GM10266 (cell line): Measurements from ENCODE around the gene SERTAD2.

Experiments
- DNase-seq: peaks from one replicate; pipeline ENCODE4 v3.0.0; 2012; ENCODE audit errors: extremely low spot score
- CTCF ChIP-seq: IDR thresholded peaks from 2 replicates; pipeline ENCODE4 v1.5.1; 2012; ENCODE audit warnings: mild to moderate bottlenecking, low read depth; ENCODE audit not compliant: control insufficient read depth, insufficient read depth; ENCODE audit errors: missing control alignments

Gene SERTAD2

GRCh38 chr2:64587561-64587960 is 66.2 kb downstream of the SERTAD2 start:
- no peak for DNase-seq
- TF ChIP-seq CTCF, result no peak

DNA sequence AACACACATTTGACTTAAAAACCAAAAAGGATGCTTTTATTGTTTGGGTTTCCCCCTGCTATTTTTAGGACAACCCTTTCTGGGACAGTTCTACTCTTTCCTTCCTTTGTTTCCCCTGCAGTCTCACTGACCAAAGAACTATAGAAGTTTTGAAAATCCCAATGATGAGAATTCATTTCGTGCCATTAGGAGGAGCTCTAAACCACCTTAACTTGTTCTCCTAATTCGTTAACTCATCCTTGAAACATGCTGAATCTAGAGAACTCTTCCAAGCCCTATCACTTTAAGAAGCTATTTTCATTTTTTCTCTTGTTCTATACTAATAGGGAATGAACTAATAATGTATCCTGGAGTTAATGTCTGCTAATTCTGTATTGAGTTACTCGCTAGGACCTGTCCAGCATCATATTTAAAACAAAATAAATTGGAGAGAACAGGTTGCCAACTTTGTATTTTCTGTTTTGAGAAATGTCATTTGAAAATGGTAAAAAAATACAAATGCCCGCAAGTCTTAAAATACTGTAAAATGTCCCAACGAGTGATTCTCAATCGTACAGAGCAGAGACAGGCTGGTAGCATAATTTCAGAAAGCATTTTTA is 66.7 kb downstream of the SERTAD2 start:
- peak; percentile 32 for DNase-seq
- TF ChIP-seq CTCF, result peak; percentile 58

DNA sequence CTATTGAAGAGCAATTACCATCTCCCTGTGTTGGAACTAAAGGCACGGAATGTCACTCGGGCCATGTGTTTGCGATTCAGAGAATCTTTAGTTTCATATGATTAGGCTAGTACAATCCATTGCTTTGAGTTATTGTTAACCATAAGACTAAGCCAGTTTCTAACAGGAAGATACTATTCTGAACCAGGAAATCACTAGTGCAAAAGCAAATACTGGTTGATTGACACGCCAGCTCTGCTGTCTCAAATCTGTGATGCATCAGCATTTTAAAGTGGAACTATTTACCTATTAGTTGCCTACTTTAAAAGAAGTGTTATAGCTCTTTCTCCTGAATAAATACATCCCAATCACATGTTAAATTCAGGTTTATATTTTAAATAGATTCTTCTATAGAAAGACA is 67.7 kb downstream of the SERTAD2 start:
- no peak for TF ChIP-seq CTCF
- no peak for DNase-seq

- DNase-seq, result peak; percentile 48
- TF ChIP-seq CTCF, result no peak
These were observed 70.9 kb downstream of the SERTAD2 start for GRCh38 chr2:64582774-64583340.

DNA sequence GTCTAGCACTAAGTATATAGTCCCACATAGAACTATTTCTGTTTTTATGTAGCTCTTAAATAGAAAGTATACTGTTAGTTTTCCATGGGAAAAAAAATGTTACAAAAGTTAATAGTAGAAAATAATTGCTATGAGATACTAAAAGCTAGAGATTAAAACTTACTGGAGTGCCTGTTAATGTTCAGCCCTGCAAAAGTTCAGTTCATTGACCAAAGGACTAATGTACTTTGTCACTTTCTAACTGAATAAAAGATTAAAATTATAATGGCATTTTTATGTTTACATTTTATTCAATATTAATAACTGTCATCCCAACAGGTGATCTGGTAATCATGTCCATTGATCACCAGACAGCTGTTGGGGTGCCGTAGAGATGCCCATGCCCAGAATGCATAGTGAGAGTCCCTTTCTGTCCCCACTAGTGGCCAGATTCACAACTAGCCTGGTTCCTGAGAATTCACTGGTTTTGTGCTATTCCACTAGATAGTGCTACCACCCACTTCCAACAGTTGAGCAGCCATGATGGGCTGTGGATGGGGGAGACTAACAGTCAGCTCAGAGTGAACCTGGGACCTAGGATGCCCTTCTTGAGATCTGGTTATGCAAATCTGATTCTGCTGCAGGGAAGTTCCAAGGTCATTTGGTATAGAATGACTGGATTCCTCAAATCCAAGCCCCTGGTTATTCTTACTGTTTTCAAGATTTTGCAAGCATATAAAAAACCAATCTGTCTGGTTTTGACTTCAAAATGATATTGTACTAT is 71.8 kb downstream of the SERTAD2 start:
- TF ChIP-seq CTCF, result no peak

More for the DNA sequence above, 71.8 kb downstream of the SERTAD2 start:
- no peak for DNase-seq
